Measurements from ENCODE around the gene DPP6.

The DPP6 gene

DNA sequence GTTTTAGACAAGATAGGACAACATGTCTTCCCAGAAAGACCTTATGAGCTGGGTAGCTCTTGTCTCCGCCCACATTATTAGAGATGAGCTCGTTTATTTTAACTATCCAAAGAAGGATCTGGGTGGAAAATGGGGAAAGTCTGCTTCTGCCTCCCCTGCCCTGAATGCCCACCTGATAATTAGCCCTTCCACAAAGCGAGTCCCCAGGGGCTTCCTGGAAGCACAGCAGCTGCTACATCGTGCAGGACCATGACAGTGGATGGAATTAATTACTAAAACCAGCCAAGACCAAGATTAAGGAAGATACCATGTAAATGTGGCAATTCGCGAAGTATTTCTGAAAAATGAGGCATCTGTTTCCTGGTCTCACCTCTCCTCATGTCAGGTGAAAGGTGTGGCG lies 576.4 kb downstream of the DPP6 start:
- no peak for TF ChIP-seq TAF1 (IDR thresholded peaks at IDR 0.05; ENCODE audit: low read depth)
- TF ChIP-seq, protein P1, sequence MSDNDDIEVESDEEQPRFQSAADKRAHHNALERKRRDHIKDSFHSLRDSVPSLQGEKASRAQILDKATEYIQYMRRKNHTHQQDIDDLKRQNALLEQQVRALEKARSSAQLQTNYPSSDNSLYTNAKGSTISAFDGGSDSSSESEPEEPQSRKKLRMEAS (IDR thresholded peaks at IDR 0.05), result no peak
- TF ChIP-seq, protein P2, sequence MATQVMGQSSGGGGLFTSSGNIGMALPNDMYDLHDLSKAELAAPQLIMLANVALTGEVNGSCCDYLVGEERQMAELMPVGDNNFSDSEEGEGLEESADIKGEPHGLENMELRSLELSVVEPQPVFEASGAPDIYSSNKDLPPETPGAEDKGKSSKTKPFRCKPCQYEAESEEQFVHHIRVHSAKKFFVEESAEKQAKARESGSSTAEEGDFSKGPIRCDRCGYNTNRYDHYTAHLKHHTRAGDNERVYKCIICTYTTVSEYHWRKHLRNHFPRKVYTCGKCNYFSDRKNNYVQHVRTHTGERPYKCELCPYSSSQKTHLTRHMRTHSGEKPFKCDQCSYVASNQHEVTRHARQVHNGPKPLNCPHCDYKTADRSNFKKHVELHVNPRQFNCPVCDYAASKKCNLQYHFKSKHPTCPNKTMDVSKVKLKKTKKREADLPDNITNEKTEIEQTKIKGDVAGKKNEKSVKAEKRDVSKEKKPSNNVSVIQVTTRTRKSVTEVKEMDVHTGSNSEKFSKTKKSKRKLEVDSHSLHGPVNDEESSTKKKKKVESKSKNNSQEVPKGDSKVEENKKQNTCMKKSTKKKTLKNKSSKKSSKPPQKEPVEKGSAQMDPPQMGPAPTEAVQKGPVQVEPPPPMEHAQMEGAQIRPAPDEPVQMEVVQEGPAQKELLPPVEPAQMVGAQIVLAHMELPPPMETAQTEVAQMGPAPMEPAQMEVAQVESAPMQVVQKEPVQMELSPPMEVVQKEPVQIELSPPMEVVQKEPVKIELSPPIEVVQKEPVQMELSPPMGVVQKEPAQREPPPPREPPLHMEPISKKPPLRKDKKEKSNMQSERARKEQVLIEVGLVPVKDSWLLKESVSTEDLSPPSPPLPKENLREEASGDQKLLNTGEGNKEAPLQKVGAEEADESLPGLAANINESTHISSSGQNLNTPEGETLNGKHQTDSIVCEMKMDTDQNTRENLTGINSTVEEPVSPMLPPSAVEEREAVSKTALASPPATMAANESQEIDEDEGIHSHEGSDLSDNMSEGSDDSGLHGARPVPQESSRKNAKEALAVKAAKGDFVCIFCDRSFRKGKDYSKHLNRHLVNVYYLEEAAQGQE (IDR thresholded peaks at IDR 0.05; ENCODE audit: low read depth), result no peak
- no peak for TF ChIP-seq TCF12 (IDR thresholded peaks at IDR 0.05; ENCODE audit: low read depth)
- TF ChIP-seq ZBTB7A (IDR thresholded peaks at IDR 0.05; ENCODE audit: low read depth), result no peak
- TF ChIP-seq EGR1 (IDR thresholded peaks at IDR 0.05), result no peak
- no peak for TF ChIP-seq CREB1 (IDR thresholded peaks at IDR 0.05; ENCODE audit: low read depth)
- TF ChIP-seq, protein P3, sequence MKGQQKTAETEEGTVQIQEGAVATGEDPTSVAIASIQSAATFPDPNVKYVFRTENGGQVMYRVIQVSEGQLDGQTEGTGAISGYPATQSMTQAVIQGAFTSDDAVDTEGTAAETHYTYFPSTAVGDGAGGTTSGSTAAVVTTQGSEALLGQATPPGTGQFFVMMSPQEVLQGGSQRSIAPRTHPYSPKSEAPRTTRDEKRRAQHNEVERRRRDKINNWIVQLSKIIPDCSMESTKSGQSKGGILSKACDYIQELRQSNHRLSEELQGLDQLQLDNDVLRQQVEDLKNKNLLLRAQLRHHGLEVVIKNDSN (IDR thresholded peaks at IDR 0.05), result no peak
- no peak for TF ChIP-seq CEBPB (IDR thresholded peaks at IDR 0.05)

DNA sequence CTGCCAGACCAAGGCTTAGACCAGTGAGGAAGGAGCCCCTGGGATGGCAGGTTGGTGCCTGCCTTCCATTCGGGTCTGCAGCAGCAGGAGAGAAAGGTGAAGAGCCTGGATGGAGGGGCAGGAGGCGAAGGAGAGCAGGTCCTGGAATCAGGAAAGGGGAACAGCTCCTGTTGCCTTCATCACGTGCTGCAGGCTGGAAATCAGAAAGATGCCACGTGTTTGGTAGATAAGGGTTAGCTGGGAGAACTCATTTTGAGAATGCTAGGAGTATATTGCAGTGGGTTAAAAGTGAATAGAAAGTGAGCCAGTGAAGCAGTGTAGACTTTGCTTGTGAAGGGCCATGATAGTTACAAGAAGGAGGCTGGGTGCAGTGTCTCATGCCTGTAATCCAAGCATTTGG lies 579.0 kb downstream of the DPP6 start:
- TF ChIP-seq RAD21 (IDR thresholded peaks at IDR 0.05; ENCODE audit: low read depth), result no peak

DNA sequence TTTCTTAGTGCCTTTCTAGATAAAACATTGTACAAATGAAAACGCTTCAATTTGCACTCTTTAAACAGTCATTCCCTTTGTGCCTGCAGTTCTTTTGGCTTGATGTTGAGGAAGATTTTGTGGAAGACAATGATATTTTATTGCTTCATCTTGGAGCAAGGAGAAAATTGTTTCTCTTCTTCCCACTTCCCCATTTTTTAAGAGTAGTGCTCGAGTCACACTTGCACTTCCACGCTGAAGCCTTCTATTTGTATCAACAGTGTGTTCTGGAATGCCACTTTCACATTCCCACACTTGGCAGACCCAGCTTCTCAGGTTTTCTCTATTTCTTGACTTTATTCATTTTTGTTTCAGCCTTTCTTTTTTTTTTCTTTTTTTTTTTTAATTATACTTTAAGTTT lies 581.4 kb downstream of the DPP6 start:
- TF ChIP-seq EP300 (IDR thresholded peaks at IDR 0.05; ENCODE audit: borderline replicate concordance), result no peak
- TF ChIP-seq NFIC (IDR thresholded peaks at IDR 0.05), result no peak
- no peak for TF ChIP-seq CREB1 (IDR thresholded peaks at IDR 0.05; ENCODE audit: low read depth)
- TF ChIP-seq EGR1 (IDR thresholded peaks at IDR 0.05), result no peak
- TF ChIP-seq, protein P2 (IDR thresholded peaks at IDR 0.05; ENCODE audit: low read depth), result no peak
- TF ChIP-seq ZBTB7A (IDR thresholded peaks at IDR 0.05; ENCODE audit: low read depth), result no peak
- no peak for TF ChIP-seq TEAD4 (IDR thresholded peaks at IDR 0.05)
- TF ChIP-seq, protein P1 (IDR thresholded peaks at IDR 0.05), result no peak
- TF ChIP-seq, protein P3 (IDR thresholded peaks at IDR 0.05), result no peak
- no peak for TF ChIP-seq YY1 (IDR thresholded peaks at IDR 0.05; ENCODE audit: low read depth)
- no peak for TF ChIP-seq RAD21 (IDR thresholded peaks at IDR 0.05; ENCODE audit: low read depth)
- no peak for TF ChIP-seq FOXM1 (IDR thresholded peaks at IDR 0.05; ENCODE audit: borderline replicate concordance, low read depth)
- TF ChIP-seq CEBPB (IDR thresholded peaks at IDR 0.05), result no peak
- no peak for TF ChIP-seq TAF1 (IDR thresholded peaks at IDR 0.05; ENCODE audit: low read depth)

DNA sequence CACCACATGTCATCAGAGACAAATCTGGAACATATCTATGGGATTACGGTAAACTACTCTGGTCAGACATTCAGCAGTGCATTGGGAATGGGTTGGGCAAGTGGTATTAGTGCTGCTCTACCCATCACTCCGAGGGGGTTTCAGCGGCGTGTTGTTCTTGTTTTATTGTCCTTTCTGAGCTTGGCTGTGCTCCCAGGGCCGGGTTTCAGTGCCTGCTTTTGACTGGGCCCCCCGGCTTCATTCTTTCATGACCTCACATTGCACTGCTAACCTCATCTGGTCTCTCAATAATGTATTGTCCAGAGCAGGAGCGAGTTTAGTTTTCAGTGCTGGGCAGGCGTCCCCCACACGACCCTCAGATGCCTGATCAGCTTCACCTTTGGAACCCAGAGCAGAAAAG lies 586.1 kb downstream of the DPP6 start:
- TF ChIP-seq YY1 (IDR thresholded peaks at IDR 0.05; ENCODE audit: low read depth) (no peak), TAF1 (IDR thresholded peaks at IDR 0.05; ENCODE audit: low read depth) (no peak), FOXM1 (IDR thresholded peaks at IDR 0.05; ENCODE audit: borderline replicate concordance, low read depth) (no peak), EGR1 (IDR thresholded peaks at IDR 0.05) (no peak), RAD21 (IDR thresholded peaks at IDR 0.05; ENCODE audit: low read depth) (no peak), TCF12 (IDR thresholded peaks at IDR 0.05; ENCODE audit: low read depth) (no peak), EP300 (IDR thresholded peaks at IDR 0.05; ENCODE audit: borderline replicate concordance) (no peak)
- TF ChIP-seq, protein P3 (IDR thresholded peaks at IDR 0.05), result no peak
- TF ChIP-seq, protein P2 (IDR thresholded peaks at IDR 0.05; ENCODE audit: low read depth), result no peak

All from Ishikawa (cell line).